ACC112 (cell line): ENCODE data around the gene RERE.
"Not testable (repeated sequence)": the region's sequence is repeated elsewhere in the genome, so short reads cannot be mapped to it uniquely, and the experiment has no call there.

Experiments used
- H2AFZ ChIP-seq: fragments of 200-600 bp; sonication (generic); one replicate; pipeline ENCODE4 v1.6.0; 2017; ENCODE audit warnings: antibody characterized with exemption, low read length; ENCODE audit not compliant: unreplicated experiment
- H3K27ac ChIP-seq: fragments of 200-600 bp; sonication (generic); 2 replicates; pipeline ENCODE4 v1.5.1; 2014; ENCODE audit warnings: low read depth, mild to moderate bottlenecking, antibody characterized with exemption, low read length, moderate library complexity
- H3K27me3 ChIP-seq: fragments of 200-600 bp; sonication (generic); 2 replicates; pipeline ENCODE4 v1.6.1; 2014; ENCODE audit warnings: mild to moderate bottlenecking, antibody characterized with exemption, low read length, moderate library complexity, mixed read lengths; ENCODE audit not compliant: insufficient read depth
- H3K36me3 ChIP-seq: fragments of 200-600 bp; sonication (generic); 2 replicates; pipeline ENCODE4 v1.6.1; 2016; ENCODE audit warnings: mild to moderate bottlenecking, antibody characterized with exemption, low read length, moderate library complexity, mixed read lengths; ENCODE audit not compliant: insufficient read depth
- H3K4me1 ChIP-seq: fragments of 200-600 bp; sonication (generic); one replicate; pipeline ENCODE4 v1.6.1; 2016; ENCODE audit warnings: low read length, mixed read lengths; ENCODE audit not compliant: insufficient read depth, unreplicated experiment, control insufficient read depth
- H3K4me3 ChIP-seq: fragments of 200-600 bp; sonication (generic); 2 replicates; pipeline ENCODE4 v1.5.1; 2014; ENCODE audit warnings: mild to moderate bottlenecking, low read depth, low read length
- H3K79me2 ChIP-seq: fragments of 200-600 bp; sonication (generic); one replicate; pipeline ENCODE4 v1.6.0; 2016; ENCODE audit warnings: low read length; ENCODE audit not compliant: control insufficient read depth, unreplicated experiment, insufficient read depth

The RERE gene

GRCh38 chr1:8623651-8624192 lies 193.7 kb downstream of the RERE start:
- H3K4me1 ChIP-seq, result peaks cover 22% of the 10 kb centered on the region
- not testable (repeated sequence) for H3K27ac ChIP-seq, H2AFZ ChIP-seq, H3K36me3 ChIP-seq, H3K4me3 ChIP-seq, H3K79me2 ChIP-seq, H3K27me3 ChIP-seq

DNA sequence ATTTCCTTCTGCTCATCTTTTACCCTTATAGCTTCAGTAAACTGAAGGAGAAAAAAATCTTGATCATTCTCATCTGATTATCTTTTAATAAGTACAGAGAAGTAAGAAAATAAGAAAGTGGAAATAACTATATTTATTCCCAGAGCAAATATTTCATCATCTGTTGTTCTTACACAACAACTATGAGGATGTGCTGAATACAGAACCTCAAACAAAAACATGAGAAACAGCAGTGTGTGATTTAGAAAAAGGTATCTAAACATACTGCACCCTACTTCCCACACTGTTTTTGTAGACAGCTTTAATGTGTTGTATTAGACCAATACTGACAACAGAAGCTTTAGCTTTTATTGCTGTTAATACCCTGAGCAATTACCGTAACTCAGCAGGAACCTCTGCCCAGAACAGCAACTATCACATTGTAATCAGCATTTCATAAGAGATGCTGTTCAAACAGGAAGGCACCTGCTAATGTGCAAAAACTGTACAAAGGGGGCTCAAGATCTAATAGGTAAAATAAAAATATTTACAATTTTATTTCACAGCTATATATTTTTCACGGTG lies 195.6 kb downstream of the RERE start:
- H3K27ac ChIP-seq, H3K36me3 ChIP-seq, H3K27me3 ChIP-seq, H2AFZ ChIP-seq, H3K79me2 ChIP-seq, H3K4me3 ChIP-seq: not testable (repeated sequence)
- peaks cover 17% of the 10 kb centered on the region for H3K4me1 ChIP-seq

- H3K79me2 ChIP-seq, H3K4me3 ChIP-seq, H3K36me3 ChIP-seq, H2AFZ ChIP-seq, H3K27ac ChIP-seq, H3K27me3 ChIP-seq, H3K4me1 ChIP-seq: not testable (repeated sequence)
Observed at GRCh38 chr1:8621034-8621582, 196.3 kb downstream of the RERE start.

- not testable (repeated sequence) for H3K79me2 ChIP-seq, H3K36me3 ChIP-seq, H3K27me3 ChIP-seq, H3K27ac ChIP-seq, H3K4me1 ChIP-seq, H2AFZ ChIP-seq, H3K4me3 ChIP-seq
Observed at GRCh38 chr1:8619917-8620502, 197.4 kb downstream of the RERE start.

GRCh38 chr1:8619419-8619818 lies 198.0 kb downstream of the RERE start:
- not testable (repeated sequence) for H3K4me1 ChIP-seq, H3K36me3 ChIP-seq, H3K27me3 ChIP-seq, H3K79me2 ChIP-seq, H2AFZ ChIP-seq, H3K4me3 ChIP-seq, H3K27ac ChIP-seq

DNA sequence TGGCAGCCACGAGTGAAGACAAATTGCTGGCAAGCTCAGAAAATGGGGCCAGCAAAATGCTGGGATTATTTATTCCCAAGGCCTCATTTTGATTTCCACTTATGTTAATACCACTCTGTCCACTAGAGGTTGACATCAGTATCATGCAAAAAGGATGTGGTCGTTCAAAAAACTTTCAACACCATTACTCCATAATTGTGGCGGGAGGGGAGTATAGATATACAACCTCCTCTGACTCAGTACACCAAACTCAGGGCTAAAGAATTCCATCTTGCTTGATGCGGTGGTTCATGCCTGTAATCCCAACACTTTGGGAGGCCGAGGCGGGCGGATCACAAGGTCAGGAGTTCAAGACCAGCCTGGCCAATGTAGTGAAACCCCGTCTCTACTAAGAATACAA lies 200.6 kb downstream of the RERE start:
- H3K36me3 ChIP-seq, result not testable (repeated sequence)

GRCh38 chr1:8611634-8612515 lies 205.6 kb downstream of the RERE start:
- not testable (repeated sequence) for H3K4me1 ChIP-seq, H3K36me3 ChIP-seq, H3K4me3 ChIP-seq, H3K79me2 ChIP-seq, H3K27ac ChIP-seq, H2AFZ ChIP-seq, H3K27me3 ChIP-seq

More for the DNA sequence above, 200.6 kb downstream of the RERE start:
- not testable (repeated sequence) for H3K4me3 ChIP-seq, H3K4me1 ChIP-seq, H3K79me2 ChIP-seq, H2AFZ ChIP-seq, H3K27me3 ChIP-seq, H3K27ac ChIP-seq

DNA sequence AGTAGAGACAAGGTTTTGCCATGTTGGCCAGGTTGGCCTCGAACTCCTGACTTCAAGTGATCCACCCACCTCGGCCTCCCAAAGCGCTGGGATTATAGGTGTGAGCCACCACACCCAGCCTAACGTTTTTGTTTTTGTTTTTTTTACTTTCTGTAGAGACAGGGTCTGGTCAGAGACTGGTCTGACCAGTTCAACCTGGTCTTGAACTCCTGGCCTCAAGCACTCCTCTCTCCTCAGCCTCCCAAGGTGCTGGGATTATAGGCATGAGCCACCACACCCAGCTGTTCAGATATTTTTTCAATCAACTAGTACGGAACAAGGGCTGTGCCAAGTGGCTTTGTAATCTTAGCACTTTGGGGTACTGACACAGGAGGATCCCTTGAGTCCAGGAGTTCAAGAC lies 209.5 kb downstream of the RERE start:
- Histone ChIP-seq H3K4me3 (no peak overlapping the region), H3K79me2 (no peaks in the 10 kb centered on the region), H2AFZ (no peak overlapping the region), H3K4me1 (peaks cover 6% of the 10 kb centered on the region), H3K27ac (no peak overlapping the region), H3K27me3 (no peaks in the 10 kb centered on the region), H3K36me3 (0 out of 2 replicates have a peak, but pooled peaks cover 2% of the 10 kb centered on the region)

- no peaks in the 10 kb centered on the region for H3K36me3 ChIP-seq
- H2AFZ ChIP-seq, result no peak overlapping the region
- no peak overlapping the region for H3K4me3 ChIP-seq
- H3K27ac ChIP-seq, result no peak overlapping the region
- H3K79me2 ChIP-seq, result no peaks in the 10 kb centered on the region
- H3K4me1 ChIP-seq, result peaks cover 9% of the 10 kb centered on the region
- no peaks in the 10 kb centered on the region for H3K27me3 ChIP-seq
Observed at GRCh38 chr1:8604041-8604945, 213.1 kb downstream of the RERE start.

DNA sequence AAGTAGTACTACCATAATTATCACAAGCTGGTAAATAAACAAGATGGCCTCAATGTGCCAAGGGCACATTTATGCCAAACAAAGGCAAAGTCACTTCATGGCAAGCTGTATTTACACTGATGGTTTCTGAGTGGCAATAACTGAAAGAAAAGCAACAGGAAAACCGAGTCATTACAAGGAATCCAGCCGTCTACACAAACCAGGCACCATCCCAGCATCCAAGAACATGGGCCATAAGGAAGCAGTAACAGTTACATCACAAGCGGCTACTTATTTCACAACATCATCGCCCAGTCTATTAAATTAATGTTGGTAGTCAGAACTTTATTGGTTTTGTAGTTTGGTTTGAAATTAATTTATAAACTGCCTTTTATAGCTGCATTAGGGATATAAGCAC lies 214.2 kb downstream of the RERE start:
- no peak overlapping the region for H3K27ac ChIP-seq

More for the DNA sequence above, 214.2 kb downstream of the RERE start:
- Histone ChIP-seq H2AFZ (no peak overlapping the region), H3K27me3 (no peaks in the 10 kb centered on the region), H3K36me3 (no peaks in the 10 kb centered on the region), H3K79me2 (no peaks in the 10 kb centered on the region), H3K4me1 (peaks cover 9% of the 10 kb centered on the region), H3K4me3 (no peak overlapping the region)
